Endothelial cell of umbilical vein (primary cell): ENCODE results near the gene MRPL42.

Experiments used
- CTCF ChIP-seq, 2 donors: IDR thresholded peaks; 1 replicate in 1 of 2; 2 replicates in 1 of 2; pipeline ENCODE4 v1.5.1; 2011; ENCODE audit warnings: low read length in 2 of 2, mild to moderate bottlenecking in 2 of 2, moderate library complexity in 2 of 2, control low read depth in 1 of 2, inconsistent platforms in 1 of 2, low read depth in 1 of 2; ENCODE audit not compliant: insufficient read depth in 1 of 2; ENCODE audit errors: extremely low read depth in 1 of 2
- EZH2 ChIP-seq: IDR thresholded peaks from 2 replicates; pipeline ENCODE4 v1.6.1; 2012; ENCODE audit warnings: borderline replicate concordance, low read depth, mild to moderate bottlenecking, moderate library complexity, low read length, inconsistent platforms; ENCODE audit not compliant: severe bottlenecking
- JUN ChIP-seq: IDR thresholded peaks from 2 replicates; pipeline ENCODE4 v1.6.1; 2011; ENCODE audit warnings: borderline replicate concordance, low read depth; ENCODE audit not compliant: insufficient read length, insufficient read depth
- MAX ChIP-seq: IDR thresholded peaks from 2 replicates; pipeline ENCODE4 v1.6.1; 2011; ENCODE audit not compliant: insufficient read depth, insufficient read length
- POLR2A ChIP-seq: IDR thresholded peaks from 2 replicates; pipeline ENCODE4 v1.6.1; 2012; ENCODE audit warnings: low read depth, mild to moderate bottlenecking, control low read depth, low read length
- POLR2AphosphoS5 ChIP-seq: IDR thresholded peaks from 2 replicates; pipeline ENCODE4 v1.6.1; 2012; ENCODE audit warnings: low read depth, mild to moderate bottlenecking, control low read depth, low read length, moderate library complexity; ENCODE audit not compliant: insufficient read depth

- TF ChIP-seq EZH2, result no peak
- TF ChIP-seq CTCF (IDR thresholded peaks at IDR 0.05; ENCODE audit: extremely low read depth in 1 of 2, insufficient read depth in 1 of 2, low read depth in 1 of 2, low read length in 2 of 2), result no peak
- TF ChIP-seq MAX, result no peak
- no peak for TF ChIP-seq POLR2A
- TF ChIP-seq POLR2AphosphoS5, result no peak
- no peak for TF ChIP-seq JUN
These were observed 18.5 kb upstream of the MRPL42 start for GRCh38 chr12:93448796-93449195.
